Measurements from ENCODE around the gene SH3PXD2A. TPM values are rescaled to one million over a fixed set of nuclear protein-coding genes. Genes with fewer than 3 reads are reported as not detected.

Gene SH3PXD2A
- total RNA-seq, 4 donors from 2014 or later, result 55.7 to 71.8 (median 66.8) TPM

- DNase-seq (ENCODE audit: low spot score in 2 of 2), result no peak
- peaks cover 13% of the 10 kb centered on the region for H3K4me1 ChIP-seq
- H3K27ac ChIP-seq, result no peak overlapping the region
- WGBS, result 67% methylated on average over 7 of the region's 11 CpGs
- no peaks in the 10 kb centered on the region for H3K36me3 ChIP-seq
- TF ChIP-seq EP300 (IDR thresholded peaks at IDR 0.05) (no peak), POLR2AphosphoS5 (IDR thresholded peaks at IDR 0.05) (no peak), POLR2A (IDR thresholded peaks at IDR 0.05) (no peak)
- TF ChIP-seq, protein P1, sequence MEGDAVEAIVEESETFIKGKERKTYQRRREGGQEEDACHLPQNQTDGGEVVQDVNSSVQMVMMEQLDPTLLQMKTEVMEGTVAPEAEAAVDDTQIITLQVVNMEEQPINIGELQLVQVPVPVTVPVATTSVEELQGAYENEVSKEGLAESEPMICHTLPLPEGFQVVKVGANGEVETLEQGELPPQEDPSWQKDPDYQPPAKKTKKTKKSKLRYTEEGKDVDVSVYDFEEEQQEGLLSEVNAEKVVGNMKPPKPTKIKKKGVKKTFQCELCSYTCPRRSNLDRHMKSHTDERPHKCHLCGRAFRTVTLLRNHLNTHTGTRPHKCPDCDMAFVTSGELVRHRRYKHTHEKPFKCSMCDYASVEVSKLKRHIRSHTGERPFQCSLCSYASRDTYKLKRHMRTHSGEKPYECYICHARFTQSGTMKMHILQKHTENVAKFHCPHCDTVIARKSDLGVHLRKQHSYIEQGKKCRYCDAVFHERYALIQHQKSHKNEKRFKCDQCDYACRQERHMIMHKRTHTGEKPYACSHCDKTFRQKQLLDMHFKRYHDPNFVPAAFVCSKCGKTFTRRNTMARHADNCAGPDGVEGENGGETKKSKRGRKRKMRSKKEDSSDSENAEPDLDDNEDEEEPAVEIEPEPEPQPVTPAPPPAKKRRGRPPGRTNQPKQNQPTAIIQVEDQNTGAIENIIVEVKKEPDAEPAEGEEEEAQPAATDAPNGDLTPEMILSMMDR (IDR thresholded peaks at IDR 0.05), result no peak
- no peaks in the 10 kb centered on the region for H3K9me3 ChIP-seq
- peaks cover 6% of the 10 kb centered on the region for H3K27me3 ChIP-seq
- peak overlapping the region; percentile 49 for H3K4me3 ChIP-seq
Measured at GRCh38 chr10:103555712-103556111, 299.7 kb downstream of the SH3PXD2A start.

GRCh38 chr10:103555325-103555649 lies 300.1 kb downstream of the SH3PXD2A start:
- TF ChIP-seq POLR2AphosphoS5 (IDR thresholded peaks at IDR 0.05) (no peak), POLR2A (IDR thresholded peaks at IDR 0.05) (no peak), EP300 (IDR thresholded peaks at IDR 0.05) (no peak)
- TF ChIP-seq, protein P1 (IDR thresholded peaks at IDR 0.05), result no peak
- no peak for DNase-seq (ENCODE audit: low spot score in 2 of 2)
- WGBS, result 19% methylated on average over 6 of the region's 18 CpGs
- Histone ChIP-seq H3K27ac (no peak overlapping the region), H3K4me1 (peaks cover 13% of the 10 kb centered on the region), H3K9me3 (no peaks in the 10 kb centered on the region), H3K36me3 (no peaks in the 10 kb centered on the region), H3K27me3 (peaks cover 4% of the 10 kb centered on the region), H3K4me3 (peak overlapping the region; percentile 49)

- H3K36me3 ChIP-seq, result no peaks in the 10 kb centered on the region
Measured at GRCh38 chr10:103554488-103555324, 300.7 kb downstream of the SH3PXD2A start.

GRCh38 chr10:103553743-103554487 lies 301.5 kb downstream of the SH3PXD2A start:
- H3K27me3 ChIP-seq, result no peaks in the 10 kb centered on the region
- H3K4me1 ChIP-seq, result peaks cover 13% of the 10 kb centered on the region
- H3K4me3 ChIP-seq, result no peak overlapping the region
- DNase-seq (ENCODE audit: low spot score in 2 of 2), result no peak
- WGBS, result 82% methylated on average over 8 of the region's 8 CpGs
- no peak overlapping the region for H3K27ac ChIP-seq
- H3K36me3 ChIP-seq, result no peaks in the 10 kb centered on the region
- TF ChIP-seq POLR2A (IDR thresholded peaks at IDR 0.05) (no peak), POLR2AphosphoS5 (IDR thresholded peaks at IDR 0.05) (no peak), EP300 (IDR thresholded peaks at IDR 0.05) (no peak)
- TF ChIP-seq, protein P1 (IDR thresholded peaks at IDR 0.05), result no peak
- no peaks in the 10 kb centered on the region for H3K9me3 ChIP-seq

More at GRCh38 chr10:103554488-103555324, 300.7 kb downstream of the SH3PXD2A start:
- WGBS, result 36% methylated on average over 3 of the region's 44 CpGs
- peak overlapping the region; percentile 49 for H3K4me3 ChIP-seq
- no peaks in the 10 kb centered on the region for H3K9me3 ChIP-seq
- DNase-seq (ENCODE audit: low spot score in 2 of 2), result no peak
- peaks cover 4% of the 10 kb centered on the region for H3K27me3 ChIP-seq
- H3K27ac ChIP-seq, result no peak overlapping the region
- TF ChIP-seq POLR2AphosphoS5 (IDR thresholded peaks at IDR 0.05), result no peak
- no peak for TF ChIP-seq POLR2A (IDR thresholded peaks at IDR 0.05)
- TF ChIP-seq, protein P1 (IDR thresholded peaks at IDR 0.05), result no peak
- TF ChIP-seq EP300 (IDR thresholded peaks at IDR 0.05), result no peak
- peaks cover 13% of the 10 kb centered on the region for H3K4me1 ChIP-seq
